GM12865 (cell line): ENCODE data around the gene SPOCK1.

Source experiments
- DNase-seq: peaks from one replicate; pipeline ENCODE4 v3.0.0; 2010; ENCODE audit warnings: low read depth
- H3K4me3 ChIP-seq: 2 replicates; pipeline ENCODE4 v1.5.1; 2011; ENCODE audit warnings: mild to moderate bottlenecking, low read depth, low read length, control low read depth
- TF ChIP-seq, protein P1 (sequence below): IDR thresholded peaks from 2 replicates; pipeline ENCODE4 v1.5.1; 2011; ENCODE audit warnings: low read length, control low read depth, low read depth, inconsistent platforms; ENCODE audit not compliant: insufficient read depth; ENCODE audit errors: missing control alignments

SPOCK1 gene

DNA sequence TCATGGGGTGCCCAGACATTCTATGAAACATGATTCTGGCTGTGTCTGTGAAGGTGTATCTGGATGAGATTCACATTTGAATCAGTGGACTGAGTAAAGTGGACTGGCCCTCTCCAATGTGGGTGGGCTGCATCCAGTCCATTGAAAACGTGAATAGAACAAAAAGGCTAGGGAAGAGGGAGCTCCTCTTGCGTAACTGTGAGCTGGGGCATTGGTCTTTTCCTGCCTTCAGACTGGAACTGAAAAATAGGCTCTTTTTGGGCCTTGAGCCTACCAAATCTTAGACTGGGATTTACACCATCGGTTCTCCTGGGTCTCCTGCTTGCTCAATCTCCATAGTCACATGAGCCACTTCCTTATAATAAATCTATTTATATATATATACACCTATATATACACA is 170.1 kb downstream of the SPOCK1 start:
- TF ChIP-seq, protein P1, sequence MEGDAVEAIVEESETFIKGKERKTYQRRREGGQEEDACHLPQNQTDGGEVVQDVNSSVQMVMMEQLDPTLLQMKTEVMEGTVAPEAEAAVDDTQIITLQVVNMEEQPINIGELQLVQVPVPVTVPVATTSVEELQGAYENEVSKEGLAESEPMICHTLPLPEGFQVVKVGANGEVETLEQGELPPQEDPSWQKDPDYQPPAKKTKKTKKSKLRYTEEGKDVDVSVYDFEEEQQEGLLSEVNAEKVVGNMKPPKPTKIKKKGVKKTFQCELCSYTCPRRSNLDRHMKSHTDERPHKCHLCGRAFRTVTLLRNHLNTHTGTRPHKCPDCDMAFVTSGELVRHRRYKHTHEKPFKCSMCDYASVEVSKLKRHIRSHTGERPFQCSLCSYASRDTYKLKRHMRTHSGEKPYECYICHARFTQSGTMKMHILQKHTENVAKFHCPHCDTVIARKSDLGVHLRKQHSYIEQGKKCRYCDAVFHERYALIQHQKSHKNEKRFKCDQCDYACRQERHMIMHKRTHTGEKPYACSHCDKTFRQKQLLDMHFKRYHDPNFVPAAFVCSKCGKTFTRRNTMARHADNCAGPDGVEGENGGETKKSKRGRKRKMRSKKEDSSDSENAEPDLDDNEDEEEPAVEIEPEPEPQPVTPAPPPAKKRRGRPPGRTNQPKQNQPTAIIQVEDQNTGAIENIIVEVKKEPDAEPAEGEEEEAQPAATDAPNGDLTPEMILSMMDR, result no peak
- no peak overlapping the region for H3K4me3 ChIP-seq
- DNase-seq, result no peak

DNA sequence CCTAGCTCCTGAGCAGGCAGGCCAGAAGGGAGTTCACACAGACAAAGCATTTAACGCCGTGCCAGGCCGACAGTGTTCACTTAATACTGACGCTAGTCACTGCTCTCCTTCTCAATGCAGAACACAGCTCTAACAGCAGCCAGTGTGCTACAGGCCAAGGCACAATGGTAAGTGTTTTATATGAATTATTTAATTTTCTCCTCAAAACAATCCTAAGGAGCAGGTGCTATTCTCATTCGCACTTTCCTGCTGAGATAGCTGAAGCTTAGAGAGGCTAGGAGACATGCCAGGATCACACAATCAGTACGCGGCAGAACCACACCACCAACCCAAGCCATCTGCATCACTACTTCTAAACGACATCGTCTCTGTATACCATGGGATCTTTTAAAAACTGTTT is 170.7 kb downstream of the SPOCK1 start:
- TF ChIP-seq, protein P1, result no peak
- DNase-seq, result no peak
- no peak overlapping the region for H3K4me3 ChIP-seq

DNA sequence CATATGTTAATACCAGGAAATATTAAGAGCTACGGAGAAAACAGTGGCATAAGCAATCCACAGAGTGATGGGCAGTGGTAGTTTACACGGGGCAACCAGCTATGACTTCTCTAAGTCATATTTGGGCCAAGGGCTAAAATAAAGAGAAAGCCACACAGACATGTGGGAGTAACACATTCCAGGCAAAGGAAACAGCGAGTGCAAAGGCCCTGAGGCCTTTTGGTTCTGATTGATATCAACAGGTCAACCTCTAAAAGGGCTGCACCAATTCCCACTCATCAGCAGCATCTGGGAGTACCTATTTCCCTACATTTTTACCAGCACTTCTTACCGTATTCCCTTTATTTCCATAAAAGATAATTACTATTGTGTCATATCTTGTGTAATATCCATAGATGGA is 173.4 kb downstream of the SPOCK1 start:
- DNase-seq, result no peak
- no peak overlapping the region for H3K4me3 ChIP-seq
- TF ChIP-seq, protein P1, result no peak

DNA sequence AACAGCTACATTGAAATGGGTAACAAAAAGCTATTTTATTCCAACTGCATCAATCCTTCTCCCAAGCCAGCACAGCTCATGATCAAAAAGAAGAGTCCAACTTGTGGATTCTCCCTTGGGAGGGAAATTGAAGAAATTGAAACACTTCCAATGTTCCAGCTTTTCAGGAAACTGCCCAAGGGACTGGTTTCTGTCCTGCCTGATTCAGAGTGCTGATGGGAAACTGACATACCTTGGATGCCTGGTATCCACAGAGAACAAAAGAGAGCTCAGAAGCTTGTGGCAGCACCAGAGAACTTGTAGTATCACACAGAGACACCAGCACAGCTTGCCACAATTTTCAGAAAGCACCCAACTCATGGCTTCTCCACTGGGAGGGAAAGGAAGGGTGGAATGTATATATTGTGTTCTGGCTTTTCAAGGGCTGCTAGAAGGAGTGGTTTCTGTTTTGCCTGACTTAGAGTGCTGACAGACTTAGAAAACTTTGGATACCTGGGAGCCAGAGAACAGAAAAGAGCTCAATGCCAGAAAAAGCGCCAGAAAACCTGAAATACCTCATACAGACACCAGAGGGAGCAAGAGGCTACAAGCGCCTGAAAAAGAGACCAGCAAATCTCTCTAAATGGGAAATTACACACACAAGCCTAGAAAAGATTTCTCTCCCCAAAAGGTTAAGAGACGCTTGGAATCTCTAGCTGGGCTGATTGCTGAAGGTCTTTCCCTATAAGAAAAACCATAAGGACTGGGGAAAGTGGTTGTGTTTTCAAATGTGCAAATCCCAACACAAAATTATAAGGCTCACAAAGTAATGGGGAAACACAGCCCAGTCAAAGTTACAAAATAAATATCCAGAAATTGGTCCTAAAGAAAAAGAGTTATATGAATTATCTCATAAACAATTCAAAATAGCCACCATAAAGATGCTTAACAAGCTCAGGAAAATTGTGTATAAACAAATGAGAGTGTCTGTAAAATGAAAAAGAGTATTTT is 178.8 kb downstream of the SPOCK1 start:
- no peak overlapping the region for H3K4me3 ChIP-seq
- peak; percentile 40 for DNase-seq

DNA sequence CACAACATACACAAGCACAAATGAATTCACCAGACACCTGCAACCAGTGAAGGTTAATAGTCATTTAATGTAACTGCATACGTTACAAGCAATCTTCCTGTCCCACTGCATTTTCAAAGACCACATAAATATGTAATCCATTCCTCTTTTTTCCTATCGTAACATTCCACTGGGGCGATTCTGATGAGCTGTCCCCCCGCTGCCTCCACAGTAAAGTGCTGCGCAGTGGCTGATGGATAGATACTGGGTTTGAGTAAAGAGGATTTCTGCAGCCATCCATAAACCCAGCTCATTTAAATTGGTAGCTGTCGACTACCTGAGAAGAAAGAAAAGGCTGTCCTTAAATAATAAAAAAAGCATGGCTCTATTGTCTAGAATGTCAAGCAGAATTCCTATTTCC is 181.1 kb downstream of the SPOCK1 start:
- no peak for DNase-seq
- TF ChIP-seq, protein P1, result no peak
- H3K4me3 ChIP-seq, result no peak overlapping the region

More for the DNA sequence above, 178.8 kb downstream of the SPOCK1 start:
- TF ChIP-seq, protein P1, result peak; percentile 75

DNA sequence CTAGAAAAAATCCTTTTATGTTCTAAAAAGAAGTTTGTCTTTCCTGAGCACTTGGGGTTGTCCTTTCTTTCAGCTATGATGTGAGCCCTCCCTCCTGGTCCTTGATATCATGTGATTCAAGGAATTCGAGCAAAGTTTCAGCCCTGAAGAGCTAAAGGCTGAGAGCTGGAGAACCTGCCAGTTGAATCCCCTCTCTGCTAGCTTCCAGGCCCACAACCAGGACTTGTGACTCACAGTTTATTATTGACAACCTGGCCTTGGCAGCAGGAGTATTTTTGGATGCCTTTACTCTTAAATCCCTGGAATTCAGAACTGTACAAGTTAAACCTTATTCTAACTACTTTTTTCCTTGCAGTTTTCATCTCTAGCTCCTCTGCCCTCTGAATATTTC is 182.8 kb downstream of the SPOCK1 start:
- TF ChIP-seq, protein P1, result no peak
- DNase-seq, result no peak
- no peak overlapping the region for H3K4me3 ChIP-seq
